HL-60/S4 (cell line): ENCODE results near the gene HADHA.

Source experiments
- in situ Hi-C: fragments of 300-500 bp; cut with MboI; formaldehyde crosslinking; loops from 2 replicates; pipeline ENCODE4 v1.14.3; 2022; ENCODE audit warnings: low sequenced_read_pairs

The HADHA gene

GRCh38 chr2:26195040-26195984, 49.1 kb downstream of the HADHA start:
- in situ Hi-C loops, result no loop called here

GRCh38 chr2:26193578-26194231, 50.7 kb downstream of the HADHA start:
- in situ Hi-C loops, result no loop called here

- in situ Hi-C loops, result no loop called here
Observed at GRCh38 chr2:26191316-26192159, 52.9 kb downstream of the HADHA start.

GRCh38 chr2:26190369-26190768, 54.1 kb downstream of the HADHA start:
- in situ Hi-C loops, result no loop called here

- in situ Hi-C loops, result no loop called here
Observed at GRCh38 chr2:26189751-26190150, 54.7 kb downstream of the HADHA start.

- in situ Hi-C loops, result no loop called here
Observed at GRCh38 chr2:26189123-26189522, 55.3 kb downstream of the HADHA start.

GRCh38 chr2:26187537-26188104, 56.8 kb downstream of the HADHA start:
- in situ Hi-C loops, result no loop called here

GRCh38 chr2:26187114-26187513, 57.3 kb downstream of the HADHA start:
- in situ Hi-C loops, result no loop called here

- in situ Hi-C loops, result no loop called here
Observed at GRCh38 chr2:26185954-26186770, 58.3 kb downstream of the HADHA start.

- in situ Hi-C loops, result no loop called here
Observed at GRCh38 chr2:26185304-26185928, 59.0 kb downstream of the HADHA start.

GRCh38 chr2:26184555-26185303, 59.7 kb downstream of the HADHA start:
- in situ Hi-C loops, result no loop called here

GRCh38 chr2:26184121-26184520, 60.3 kb downstream of the HADHA start:
- in situ Hi-C loops, result no loop called here

- in situ Hi-C loops, result no loop called here
Observed at GRCh38 chr2:26182887-26183630, 61.4 kb downstream of the HADHA start.

GRCh38 chr2:26182441-26182840, 62.0 kb downstream of the HADHA start:
- in situ Hi-C loops, result no loop called here

GRCh38 chr2:26179446-26179913, 65.0 kb downstream of the HADHA start:
- in situ Hi-C loops, result no loop called here

- in situ Hi-C loops, result no loop called here
Observed at GRCh38 chr2:26178746-26179436, 65.5 kb downstream of the HADHA start.

- in situ Hi-C loops, result no loop called here
Observed at GRCh38 chr2:26178246-26178645, 66.2 kb downstream of the HADHA start.
